GM19240 (cell line): ENCODE measurements around the gene KCNJ18.
"Not testable (repeated sequence)": the region's sequence is repeated elsewhere in the genome, so short reads cannot be mapped to it uniquely, and the experiment has no call there.

Source experiments
- DNase-seq: peaks from one replicate; pipeline ENCODE4 v3.0.0; 2011; ENCODE audit warnings: low spot score; ENCODE audit not compliant: insufficient read length

The KCNJ18 gene

GRCh38 chr17:21683897-21684296 lies 8.4 kb upstream of the KCNJ18 start:
- DNase-seq = not testable (repeated sequence)

GRCh38 chr17:21684384-21684783 lies 7.9 kb upstream of the KCNJ18 start:
- not testable (repeated sequence) for DNase-seq

- DNase-seq = not testable (repeated sequence)
Observed at GRCh38 chr17:21685061-21685795, 7.1 kb upstream of the KCNJ18 start.

GRCh38 chr17:21686165-21687015 lies 5.9 kb upstream of the KCNJ18 start:
- no peak for DNase-seq

- no peak for DNase-seq
Observed at GRCh38 chr17:21687136-21687953, 5.0 kb upstream of the KCNJ18 start.

- DNase-seq = no peak
Observed at GRCh38 chr17:21688293-21688949, 3.9 kb upstream of the KCNJ18 start.

GRCh38 chr17:21689604-21690003 lies 2.7 kb upstream of the KCNJ18 start:
- no peak for DNase-seq

GRCh38 chr17:21690811-21691210 lies 1.5 kb upstream of the KCNJ18 start:
- DNase-seq = not testable (repeated sequence)

GRCh38 chr17:21691481-21691880 lies 842 bp upstream of the KCNJ18 start:
- not testable (repeated sequence) for DNase-seq

- not testable (repeated sequence) for DNase-seq
Observed at GRCh38 chr17:21692704-21693065, 362 bp downstream of the KCNJ18 start.

GRCh38 chr17:21693391-21693796 lies 1.1 kb downstream of the KCNJ18 start:
- DNase-seq = not testable (repeated sequence)

GRCh38 chr17:21693937-21694336 lies 1.6 kb downstream of the KCNJ18 start:
- DNase-seq = not testable (repeated sequence)

GRCh38 chr17:21696227-21696626 lies 3.9 kb downstream of the KCNJ18 start:
- DNase-seq = not testable (repeated sequence)

- DNase-seq = not testable (repeated sequence)
Observed at GRCh38 chr17:21696842-21697507, 4.7 kb downstream of the KCNJ18 start.

GRCh38 chr17:21697508-21697860 lies 5.2 kb downstream of the KCNJ18 start:
- DNase-seq = not testable (repeated sequence)

GRCh38 chr17:21698437-21699075 lies 6.2 kb downstream of the KCNJ18 start:
- DNase-seq = not testable (repeated sequence)

- DNase-seq = not testable (repeated sequence)
Observed at GRCh38 chr17:21699124-21699523, 6.8 kb downstream of the KCNJ18 start.

GRCh38 chr17:21699573-21700236 lies 7.4 kb downstream of the KCNJ18 start:
- DNase-seq = not testable (repeated sequence)

GRCh38 chr17:21701090-21701489 lies 8.8 kb downstream of the KCNJ18 start:
- not testable (repeated sequence) for DNase-seq
